ELR (cell line): ENCODE data around the gene SMIM26.

Source experiments
- DNase-seq: peaks from one replicate; pipeline ENCODE4 v3.0.0-alpha.2; 2015; ENCODE audit warnings: low read depth

Gene SMIM26

GRCh38 chr20:18580012-18580411, 12.8 kb downstream of the SMIM26 start:
- no peak for DNase-seq

GRCh38 chr20:18585134-18585533, 17.9 kb downstream of the SMIM26 start:
- DNase-seq, result peak; percentile 47

- DNase-seq, result peak; percentile 92
These were observed 20.7 kb downstream of the SMIM26 start, which contains the start of gene DTD1 for GRCh38 chr20:18587665-18588573. DTD1 (plus strand) TSS chr20:18588054; CDS start chr20:18588073, 19 bp downstream.

GRCh38 chr20:18588574-18588933, 21.3 kb downstream of the SMIM26 start:
- no peak for DNase-seq

- DNase-seq, result no peak
These were observed 22.9 kb downstream of the SMIM26 start for GRCh38 chr20:18589941-18590674.

GRCh38 chr20:18596270-18596669, 29.0 kb downstream of the SMIM26 start:
- no peak for DNase-seq

- no peak for DNase-seq
These were observed 42.5 kb downstream of the SMIM26 start for GRCh38 chr20:18609741-18610140.

GRCh38 chr20:18611492-18611891, 44.3 kb downstream of the SMIM26 start:
- no peak for DNase-seq

DNA sequence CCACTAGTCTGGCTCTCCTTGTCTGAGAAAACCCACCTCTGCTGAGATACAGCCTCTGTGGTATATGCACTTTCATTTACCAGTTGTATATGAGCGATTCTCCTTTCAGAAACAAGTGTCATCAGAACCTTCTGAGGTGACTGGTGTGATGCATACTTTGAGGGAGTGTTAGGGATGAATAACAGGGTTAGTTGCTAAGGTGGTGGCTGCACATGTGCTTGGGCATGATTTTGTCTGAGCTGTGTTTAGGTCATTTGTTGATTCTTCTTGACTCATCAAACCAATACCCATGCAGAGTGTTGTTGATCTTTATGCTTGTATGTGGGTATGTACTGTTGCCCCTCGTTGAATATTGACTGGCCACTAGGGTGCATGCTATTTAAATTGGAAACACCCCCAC, 46.3 kb downstream of the SMIM26 start:
- DNase-seq, result peak; percentile 29

DNA sequence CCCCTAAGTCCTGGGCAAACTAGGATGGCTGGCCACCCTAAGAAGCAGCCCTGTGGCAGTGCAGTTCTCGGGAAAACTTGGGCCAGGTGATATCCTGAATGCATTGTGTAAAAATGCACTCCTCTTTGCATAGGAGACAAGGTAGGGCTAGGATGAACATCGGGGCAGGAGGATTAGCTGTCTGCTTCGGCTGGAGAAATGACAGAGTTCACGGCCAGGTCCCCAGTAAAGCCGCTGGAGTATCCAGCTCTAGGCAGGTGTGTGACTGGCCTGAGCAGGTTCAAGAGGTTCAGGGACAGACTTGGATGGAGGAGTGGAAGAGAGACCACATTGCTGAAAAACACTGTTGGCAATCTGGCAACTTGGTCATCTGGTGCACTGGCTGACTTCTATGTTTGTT, 47.0 kb downstream of the SMIM26 start:
- no peak for DNase-seq

DNA sequence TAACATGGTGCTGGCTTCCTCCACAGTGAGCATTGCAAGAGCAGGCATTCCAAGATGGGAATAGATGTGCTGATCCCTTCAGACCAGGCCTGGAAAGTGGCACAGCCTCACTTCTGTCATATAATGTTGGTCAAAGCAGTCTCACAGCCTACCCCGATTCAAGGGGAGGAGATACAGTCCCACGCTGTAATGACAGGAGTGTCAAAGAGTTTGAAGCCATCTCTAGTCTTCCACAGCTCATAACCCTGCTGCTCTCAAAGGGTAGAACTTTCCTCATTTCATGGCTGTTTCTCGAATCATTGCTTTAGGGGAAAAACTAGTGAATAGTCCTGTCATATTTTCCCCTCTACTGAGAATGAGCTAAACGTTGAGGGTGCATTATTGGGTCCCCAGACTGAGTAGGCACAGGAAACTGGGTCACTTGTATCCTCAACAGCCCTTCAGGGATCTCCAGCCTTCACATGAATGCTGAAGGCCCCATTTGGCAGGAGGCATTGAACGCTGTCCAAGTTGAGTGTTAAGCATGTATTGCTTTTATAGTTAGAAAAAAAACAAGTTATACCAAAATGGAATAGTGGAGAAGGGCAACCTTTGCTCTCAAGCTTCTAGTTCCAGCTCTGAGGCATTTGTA, 47.9 kb downstream of the SMIM26 start:
- DNase-seq, result no peak
